Mesendoderm (in vitro differentiated cells): ENCODE measurements around the gene GLB1L3.

ENCODE experiments used
- DNase-seq: peaks from one replicate; pipeline ENCODE4 v3.0.0; 2013
- H2AK5ac ChIP-seq: 2 replicates; pipeline ENCODE4 v1.6.1; 2013; ENCODE audit warnings: low read length, inconsistent platforms
- H2BK120ac ChIP-seq: 2 replicates; pipeline ENCODE4 v1.6.1; 2013; ENCODE audit warnings: low read depth, mild to moderate bottlenecking, low read length, moderate library complexity, mixed read lengths
- H2BK15ac ChIP-seq: replicated peaks from 2 replicates; pipeline ENCODE4 v1.6.1; 2013; ENCODE audit warnings: low read depth, mild to moderate bottlenecking, moderate library complexity
- H2BK5ac ChIP-seq: 2 replicates; pipeline ENCODE4 v1.6.1; 2013; ENCODE audit warnings: low read length, inconsistent platforms
- H3K18ac ChIP-seq: 2 replicates; pipeline ENCODE4 v1.6.1; 2013; ENCODE audit warnings: mild to moderate bottlenecking, low read length, mixed read lengths
- H3K23ac ChIP-seq: one replicate; pipeline ENCODE4 v1.6.1; 2013; ENCODE audit warnings: low read length
- H3K27ac ChIP-seq: 2 replicates; pipeline ENCODE4 v1.5.1; 2013; ENCODE audit warnings: low read depth, mild to moderate bottlenecking, inconsistent platforms, low read length, moderate library complexity
- H3K27me3 ChIP-seq: 2 replicates; pipeline ENCODE4 v1.6.1; 2013; ENCODE audit warnings: low read length, control low read depth, mild to moderate bottlenecking, inconsistent platforms; ENCODE audit not compliant: insufficient read depth, poor library complexity
- H3K36me3 ChIP-seq: 2 replicates; pipeline ENCODE4 v1.6.1; 2013; ENCODE audit warnings: low read length, inconsistent platforms; ENCODE audit not compliant: control insufficient read depth, insufficient read depth
- H3K4ac ChIP-seq: one replicate; pipeline ENCODE4 v1.6.1; 2013; ENCODE audit warnings: low read depth, mild to moderate bottlenecking, low read length, moderate library complexity
- H3K4me1 ChIP-seq: 2 replicates; pipeline ENCODE4 v1.6.1; 2013; ENCODE audit warnings: low read depth, low read length, inconsistent platforms; ENCODE audit not compliant: control insufficient read depth
- H3K4me2 ChIP-seq: 2 replicates; pipeline ENCODE4 v1.6.1; 2013; ENCODE audit warnings: low read length
- H3K4me3 ChIP-seq: 2 replicates; pipeline ENCODE4 v1.5.1; 2013; ENCODE audit warnings: mild to moderate bottlenecking, low read length
- H3K56ac ChIP-seq: one replicate; pipeline ENCODE4 v1.6.1; 2013; ENCODE audit warnings: low read length
- H3K79me1 ChIP-seq: 2 replicates; pipeline ENCODE4 v1.6.1; 2013; ENCODE audit warnings: low read length, inconsistent platforms
- H3K79me2 ChIP-seq: 2 replicates; pipeline ENCODE4 v1.6.1; 2013; ENCODE audit warnings: mild to moderate bottlenecking, low read length; ENCODE audit not compliant: control insufficient read depth, insufficient read depth
- H3K9ac ChIP-seq: 2 replicates; pipeline ENCODE4 v1.6.1; 2013; ENCODE audit warnings: low read length, inconsistent platforms
- H4K5ac ChIP-seq: one replicate; pipeline ENCODE4 v1.6.1; 2013; ENCODE audit warnings: low read length
- H4K8ac ChIP-seq: one replicate; pipeline ENCODE4 v1.6.1; 2013; ENCODE audit warnings: low read depth, mild to moderate bottlenecking, control low read depth, low read length, moderate library complexity
- WGBS: extraction: QIAGEN DNeasy Blood & Tissue Kit; methylation state at CpG from one replicate; pipeline ENCODE4 v1.1.7; 2013; ENCODE audit warnings: low lambda C conversion rate, missing lambda C conversion rate; ENCODE audit not compliant: insufficient coverage; ENCODE audit errors: extremely low coverage; 5-methylcytosine and 5-hydroxymethylcytosine counted together

The GLB1L3 gene

DNA sequence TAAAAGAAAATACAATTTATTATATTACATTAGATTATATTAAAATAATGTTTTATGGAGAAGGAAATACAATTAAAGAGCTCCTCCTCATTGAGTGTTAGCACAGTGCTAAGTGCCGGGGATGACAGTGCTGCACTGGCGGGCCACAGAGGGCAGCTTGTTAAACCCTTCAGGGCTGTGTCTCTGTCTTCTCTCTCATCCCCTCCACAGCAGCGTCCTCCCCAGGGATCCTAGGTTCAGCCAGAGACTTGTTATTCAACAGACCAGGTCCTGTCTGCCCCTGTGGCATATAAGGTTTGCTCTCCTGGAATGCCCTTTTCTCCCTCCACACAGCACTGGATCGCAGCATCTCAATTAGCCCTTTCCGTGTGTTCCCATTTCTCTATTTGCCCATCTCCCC, 37.2 kb upstream of the GLB1L3 start:
- Histone ChIP-seq H3K79me1 (no peaks in the 10 kb centered on the region), H3K4me1 (peaks cover 2% of the 10 kb centered on the region), H3K36me3 (peaks cover 3% of the 10 kb centered on the region), H2BK15ac (no peak overlapping the region), H3K9ac (no peak overlapping the region), H4K5ac (no peak overlapping the region), H2BK5ac (no peak overlapping the region), H3K4me3 (no peak overlapping the region), H3K4me2 (no peak overlapping the region), H3K27me3 (no peaks in the 10 kb centered on the region), H3K79me2 (no peaks in the 10 kb centered on the region), H4K8ac (no peak overlapping the region), H2BK120ac (no peak overlapping the region), H3K18ac (no peak overlapping the region), H2AK5ac (no peak overlapping the region), H3K4ac (no peak overlapping the region), H3K23ac (no peak overlapping the region), H3K56ac (no peak overlapping the region), H3K27ac (no peak overlapping the region)
- DNase-seq: no peak
- no CpG with 5 or more reads among the region's 5 CpGs for WGBS

DNA sequence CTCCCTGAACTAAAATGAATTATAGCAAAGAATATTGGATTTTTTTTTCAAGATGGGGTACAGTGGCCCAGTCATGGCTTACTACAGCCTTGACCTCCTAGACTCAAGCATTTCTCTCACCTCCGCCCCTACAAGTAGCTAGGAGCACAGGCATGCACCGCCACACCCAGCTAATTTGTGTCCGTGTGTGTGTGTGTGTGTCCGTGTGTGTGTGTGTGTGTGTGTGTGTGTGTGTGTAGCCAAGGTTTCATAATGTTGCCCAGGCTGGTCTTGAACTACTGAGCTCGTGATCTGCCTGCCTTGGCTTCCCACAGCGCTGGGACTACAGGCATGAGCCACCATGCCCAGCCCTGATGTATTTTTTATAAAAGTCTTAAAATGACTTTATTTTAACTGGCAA, 35.6 kb upstream of the GLB1L3 start:
- no peak overlapping the region for H2AK5ac ChIP-seq
- DNase-seq: no peak
- H3K4me1 ChIP-seq: peaks cover 2% of the 10 kb centered on the region
- H2BK120ac ChIP-seq: no peak overlapping the region
- H3K79me2 ChIP-seq: no peaks in the 10 kb centered on the region
- no peak overlapping the region for H4K8ac ChIP-seq
- H3K4ac ChIP-seq: no peak overlapping the region
- no peaks in the 10 kb centered on the region for H3K27me3 ChIP-seq
- no peak overlapping the region for H2BK15ac ChIP-seq
- H3K27ac ChIP-seq: no peak overlapping the region
- WGBS: no CpG with 5 or more reads among the region's 6 CpGs
- H3K9ac ChIP-seq: no peak overlapping the region
- no peak overlapping the region for H2BK5ac ChIP-seq
- H4K5ac ChIP-seq: no peak overlapping the region
- no peak overlapping the region for H3K4me3 ChIP-seq
- no peak overlapping the region for H3K56ac ChIP-seq
- no peaks in the 10 kb centered on the region for H3K79me1 ChIP-seq
- H3K23ac ChIP-seq: no peak overlapping the region
- H3K4me2 ChIP-seq: no peak overlapping the region
- H3K18ac ChIP-seq: no peak overlapping the region
- H3K36me3 ChIP-seq: peaks cover 3% of the 10 kb centered on the region

DNA sequence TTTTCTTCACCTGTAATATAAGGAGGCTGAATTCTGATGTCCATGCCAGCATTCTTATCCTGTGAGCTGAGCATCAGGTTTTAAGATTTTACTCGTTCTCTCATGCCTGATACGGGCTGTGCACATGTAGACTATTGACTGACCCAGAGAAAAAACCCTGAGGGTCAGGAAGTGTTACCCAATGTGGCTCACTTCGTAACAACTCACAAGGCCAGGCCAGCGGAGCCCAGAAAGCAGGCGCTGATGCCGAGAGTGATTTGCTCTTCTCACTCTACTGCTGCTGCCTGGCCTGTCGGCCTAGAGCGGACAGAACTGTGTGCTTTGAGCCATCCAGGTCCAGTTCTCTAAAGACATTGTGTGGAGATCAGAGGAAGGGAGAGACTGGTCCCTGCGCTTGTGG, 33.8 kb upstream of the GLB1L3 start:
- Histone ChIP-seq H3K79me1 (no peaks in the 10 kb centered on the region), H2BK5ac (no peak overlapping the region), H3K4ac (no peak overlapping the region), H3K36me3 (peaks cover 3% of the 10 kb centered on the region), H3K23ac (no peak overlapping the region), H2AK5ac (no peak overlapping the region), H3K27ac (no peak overlapping the region), H3K4me3 (no peak overlapping the region), H2BK15ac (no peak overlapping the region), H3K4me2 (no peak overlapping the region), H3K9ac (no peak overlapping the region), H3K4me1 (peaks cover under 1% of the 10 kb centered on the region), H4K8ac (no peak overlapping the region), H2BK120ac (no peak overlapping the region), H4K5ac (no peak overlapping the region), H3K56ac (no peak overlapping the region), H3K79me2 (no peaks in the 10 kb centered on the region), H3K18ac (no peak overlapping the region), H3K27me3 (no peaks in the 10 kb centered on the region)
- no CpG with 5 or more reads among the region's 9 CpGs for WGBS
- DNase-seq: no peak

DNA sequence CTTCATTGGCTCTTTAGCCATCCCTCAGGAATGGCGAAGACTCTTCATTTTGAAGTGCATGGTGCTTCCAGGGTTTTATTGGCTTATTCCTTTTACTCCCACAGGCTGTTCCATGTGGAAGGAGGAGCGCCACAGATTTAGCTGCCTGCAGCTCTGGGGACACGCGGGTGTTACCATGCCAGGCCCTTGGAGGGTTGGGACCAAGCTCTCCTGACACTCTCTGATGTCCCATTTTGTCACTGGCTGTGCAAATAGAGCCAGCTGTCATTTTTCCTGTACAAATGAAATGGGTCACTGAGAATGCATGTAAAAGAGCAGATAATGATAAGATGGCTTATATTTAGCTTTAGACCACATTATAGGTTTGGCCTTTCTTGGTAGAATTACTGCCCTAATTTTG, 32.3 kb upstream of the GLB1L3 start:
- H3K56ac ChIP-seq: no peak overlapping the region
- H3K4me3 ChIP-seq: no peak overlapping the region
- H3K79me2 ChIP-seq: no peaks in the 10 kb centered on the region
- no peak overlapping the region for H2BK5ac ChIP-seq
- no peak overlapping the region for H3K23ac ChIP-seq
- H3K27ac ChIP-seq: no peak overlapping the region
- no peak for DNase-seq
- no peaks in the 10 kb centered on the region for H3K27me3 ChIP-seq
- H3K4ac ChIP-seq: no peak overlapping the region
- H2BK120ac ChIP-seq: no peak overlapping the region
- H3K79me1 ChIP-seq: no peaks in the 10 kb centered on the region
- no CpG with 5 or more reads among the region's 4 CpGs for WGBS
- no peak overlapping the region for H3K18ac ChIP-seq
- H3K9ac ChIP-seq: no peak overlapping the region
- H4K8ac ChIP-seq: no peak overlapping the region
- H3K4me2 ChIP-seq: no peak overlapping the region
- H3K4me1 ChIP-seq: no peaks in the 10 kb centered on the region
- peaks cover 5% of the 10 kb centered on the region for H3K36me3 ChIP-seq
- H4K5ac ChIP-seq: no peak overlapping the region
- no peak overlapping the region for H2BK15ac ChIP-seq
- H2AK5ac ChIP-seq: no peak overlapping the region

DNA sequence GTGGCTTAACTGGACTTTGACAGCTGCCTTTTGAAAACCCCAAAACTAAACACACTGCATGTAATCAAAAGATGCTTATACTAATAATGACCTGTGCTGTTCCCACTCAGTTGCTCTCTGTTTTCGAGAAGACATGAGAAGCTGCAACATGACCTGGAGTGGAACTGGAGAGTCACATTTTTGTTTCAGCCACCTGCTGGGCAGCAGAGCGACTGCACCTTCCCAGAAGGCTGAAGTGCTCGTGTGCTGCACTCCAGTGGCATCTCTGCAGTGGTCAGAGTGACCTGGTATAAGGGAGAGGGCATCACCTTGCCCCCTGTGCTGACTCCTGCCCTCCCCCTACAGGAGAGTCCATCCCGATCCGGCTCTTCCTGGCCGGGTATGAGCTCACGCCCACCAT, 31.6 kb upstream of the GLB1L3 start:
- Histone ChIP-seq H4K8ac (no peak overlapping the region), H2BK120ac (no peak overlapping the region), H3K27me3 (no peaks in the 10 kb centered on the region), H3K4me3 (no peak overlapping the region), H2BK5ac (no peak overlapping the region), H3K27ac (no peak overlapping the region), H2BK15ac (no peak overlapping the region), H3K23ac (no peak overlapping the region), H3K79me2 (no peaks in the 10 kb centered on the region), H3K4me2 (no peak overlapping the region), H2AK5ac (no peak overlapping the region), H3K79me1 (no peaks in the 10 kb centered on the region), H3K4ac (no peak overlapping the region), H3K4me1 (no peaks in the 10 kb centered on the region), H4K5ac (no peak overlapping the region), H3K9ac (no peak overlapping the region), H3K18ac (no peak overlapping the region), H3K56ac (no peak overlapping the region), H3K36me3 (peaks cover 5% of the 10 kb centered on the region)
- peak; percentile 53 for DNase-seq
- WGBS: no CpG with 5 or more reads among the region's 7 CpGs

DNA sequence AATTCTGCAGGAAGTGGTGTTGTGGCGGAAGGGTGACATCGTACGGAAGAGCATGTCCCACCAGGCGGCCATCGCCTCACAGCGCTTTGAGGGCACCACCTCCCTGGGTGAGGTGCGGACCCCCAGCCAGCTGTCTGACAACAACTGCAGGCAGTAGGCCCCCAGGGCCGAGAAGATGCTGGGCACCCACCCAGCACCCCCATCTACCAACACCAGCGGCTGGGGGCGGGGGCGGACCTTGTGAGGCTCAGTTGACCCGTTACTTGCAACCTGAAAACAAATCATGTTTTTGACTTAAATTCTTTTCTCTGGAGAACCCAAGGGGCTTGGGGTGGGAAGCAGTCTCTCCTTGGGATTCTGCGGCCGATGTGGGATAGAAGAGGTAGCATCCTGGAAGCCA, 30.7 kb upstream of the GLB1L3 start:
- no peak overlapping the region for H3K56ac ChIP-seq
- no peak overlapping the region for H3K4ac ChIP-seq
- H3K4me2 ChIP-seq: no peak overlapping the region
- H3K36me3 ChIP-seq: peaks cover 5% of the 10 kb centered on the region
- no peak overlapping the region for H3K18ac ChIP-seq
- no peak overlapping the region for H3K4me3 ChIP-seq
- H2BK15ac ChIP-seq: no peak overlapping the region
- H3K27me3 ChIP-seq: no peaks in the 10 kb centered on the region
- H2AK5ac ChIP-seq: no peak overlapping the region
- no peak for DNase-seq
- no peak overlapping the region for H2BK5ac ChIP-seq
- no peak overlapping the region for H3K9ac ChIP-seq
- no peaks in the 10 kb centered on the region for H3K79me1 ChIP-seq
- no peaks in the 10 kb centered on the region for H3K79me2 ChIP-seq
- no peaks in the 10 kb centered on the region for H3K4me1 ChIP-seq
- H3K27ac ChIP-seq: no peak overlapping the region
- no peak overlapping the region for H4K8ac ChIP-seq
- H2BK120ac ChIP-seq: no peak overlapping the region
- no CpG with 5 or more reads among the region's 14 CpGs for WGBS
- no peak overlapping the region for H3K23ac ChIP-seq
- H4K5ac ChIP-seq: no peak overlapping the region
